HepG2 (cell line): ENCODE measurements around the gene PSMC3IP. TPM values are rescaled to one million over a fixed set of nuclear protein-coding genes. Genes with fewer than 3 reads are reported as not detected.

ENCODE experiments used
- AGO2 ChIP-seq: fragments of 200-400 bp; formaldehyde crosslinking; optimal IDR thresholded peaks from 2 replicates; pipeline ENCODE3; 2017; ENCODE audit warnings: mild to moderate bottlenecking, low read depth, low read length, moderate library complexity
- KLF9 ChIP-seq: IDR thresholded peaks from 2 replicates; pipeline ENCODE4 v1.6.1; 2016; ENCODE audit warnings: low read depth
- MYC ChIP-seq: sonication (generic); formaldehyde crosslinking; IDR thresholded peaks from 2 replicates; pipeline ENCODE4 v1.9.0; 2021; ENCODE audit warnings: missing genetic modification reagents, borderline replicate concordance
- NCOA2 ChIP-seq: sonication (generic); formaldehyde crosslinking; IDR thresholded peaks from 2 replicates; pipeline ENCODE4 v1.8.0; 2022; ENCODE audit warnings: inconsistent platforms
- RNF2 ChIP-seq: fragments of 450-650 bp; conservative IDR thresholded peaks from 2 replicates; pipeline ENCODE4 v1.6.1; 2016; ENCODE audit warnings: low read depth
- ZNF180 ChIP-seq: sonication (generic); formaldehyde crosslinking; IDR thresholded peaks from 2 replicates; pipeline ENCODE4 v1.4.0; 2020; ENCODE audit warnings: low read depth, missing genetic modification reagents, borderline replicate concordance
- ZNF446 ChIP-seq: sonication (generic); formaldehyde crosslinking; IDR thresholded peaks from 2 replicates; pipeline ENCODE4 v1.5.0; 2020; ENCODE audit warnings: mild to moderate bottlenecking, missing genetic modification reagents
- ZNF839 ChIP-seq: sonication (generic); formaldehyde crosslinking; IDR thresholded peaks from 2 replicates; pipeline ENCODE4 v1.4.0; 2020; ENCODE audit warnings: missing genetic modification reagents, mild to moderate bottlenecking, borderline replicate concordance
- polyA plus RNA-seq, 8 experiments: library from polyadenylated mRNA; depleted of rRNA in 3 of 8; stranded (reverse) in 7 of 8; unstranded in 1 of 8; fragments of >200 nt; fragmentation: Illumina TruSeq in 4 of 8; extraction: Trizol in 4 of 8; gene quantifications; 2 replicates each; pipeline versions ENCODE4 v1.2.1 to v1.2.3, GENCODE V29; 2011 to 2016; ENCODE audit warnings: low read depth in 4 of 8, missing spikeins in 1 of 8, mixed read lengths in 1 of 8; ENCODE audit not compliant: insufficient read depth in 1 of 8
- total RNA-seq, 5 experiments: library from RNA; depleted of rRNA; stranded (reverse); fragments of >200 nt; fragmentation: Illumina TruSeq; extraction: Trizol; gene quantifications; 2 replicates each; pipeline ENCODE4 v1.2.3, GENCODE V29; 2016; ENCODE audit warnings: low read depth in 1 of 5
- TF ChIP-seq, protein P1 (sequence below), 2 experiments: sonication (generic) in 1 of 2; formaldehyde crosslinking in 1 of 2; IDR thresholded peaks; 2 replicates each; pipeline versions ENCODE4 v1.4.0 to v1.6.1; 2016 to 2020; ENCODE audit warnings: borderline replicate concordance in 1 of 2, low read depth in 1 of 2, mild to moderate bottlenecking in 1 of 2, missing genetic modification reagents in 1 of 2
- TF ChIP-seq, protein P2 (sequence below): IDR thresholded peaks from 2 replicates; pipeline ENCODE4 v1.6.1; 2012; ENCODE audit warnings: inconsistent platforms
- TF ChIP-seq, protein P3 (sequence below): sonication (generic); formaldehyde crosslinking; IDR thresholded peaks from 2 replicates; pipeline ENCODE4 v1.4.0; 2020; ENCODE audit warnings: missing genetic modification reagents
- TF ChIP-seq, protein P4 (sequence below): sonication (generic); formaldehyde crosslinking; IDR thresholded peaks from 2 replicates; pipeline ENCODE4 v1.4.0; 2020; ENCODE audit warnings: missing genetic modification reagents
- TF ChIP-seq, protein P5 (sequence below): sonication (generic); formaldehyde crosslinking; IDR thresholded peaks from 2 replicates; pipeline ENCODE4 v1.5.0; 2020; ENCODE audit warnings: mild to moderate bottlenecking, missing genetic modification reagents
- TF ChIP-seq, protein P6 (sequence below): sonication (generic); formaldehyde crosslinking; IDR thresholded peaks from 2 replicates; pipeline ENCODE4 v1.4.0; 2020; ENCODE audit warnings: missing genetic modification reagents

PSMC3IP gene
- total and polyA plus RNA-seq, 2 of the 13 experiments (the other 11 are each of a cell fraction or from before 2014, with no cell fraction given), result 6.5 to 22.4 TPM

DNA sequence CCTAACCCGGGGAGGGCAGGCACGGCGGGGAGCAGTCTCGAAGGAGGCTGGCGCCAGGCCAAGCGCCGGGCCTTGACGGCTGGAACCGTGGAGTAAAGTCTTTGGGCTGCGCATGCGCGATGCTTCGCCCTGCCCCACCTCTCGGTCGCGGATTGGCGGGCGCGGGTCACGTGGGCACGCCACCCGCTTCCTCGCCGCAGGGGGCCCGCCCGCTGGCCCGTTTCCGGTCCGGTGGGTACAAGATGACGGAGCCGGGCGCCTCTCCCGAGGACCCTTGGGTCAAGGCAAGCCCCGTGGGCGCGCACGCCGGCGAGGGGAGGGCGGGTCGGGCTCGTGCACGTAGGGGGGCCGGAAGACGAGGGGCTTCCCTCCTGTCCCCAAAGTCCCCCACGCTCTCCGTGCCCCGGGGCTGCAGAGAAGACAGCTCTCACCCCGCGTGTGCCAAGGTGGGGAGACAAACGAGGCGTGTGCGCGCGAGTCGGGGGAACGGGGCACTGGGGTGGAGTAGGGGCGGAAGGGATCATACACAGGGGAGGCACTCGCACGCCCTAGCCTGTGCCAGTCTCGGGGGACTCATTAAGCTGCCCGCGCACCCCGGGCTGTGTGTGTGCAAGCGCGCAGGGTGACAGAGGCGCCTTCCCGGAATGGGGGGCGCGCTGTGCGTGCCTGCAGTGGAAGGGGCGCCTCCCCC lies 10.5 kb downstream of the PSMC3IP start, which contains the start of gene MLX (continued):
- TF ChIP-seq, protein P1, sequence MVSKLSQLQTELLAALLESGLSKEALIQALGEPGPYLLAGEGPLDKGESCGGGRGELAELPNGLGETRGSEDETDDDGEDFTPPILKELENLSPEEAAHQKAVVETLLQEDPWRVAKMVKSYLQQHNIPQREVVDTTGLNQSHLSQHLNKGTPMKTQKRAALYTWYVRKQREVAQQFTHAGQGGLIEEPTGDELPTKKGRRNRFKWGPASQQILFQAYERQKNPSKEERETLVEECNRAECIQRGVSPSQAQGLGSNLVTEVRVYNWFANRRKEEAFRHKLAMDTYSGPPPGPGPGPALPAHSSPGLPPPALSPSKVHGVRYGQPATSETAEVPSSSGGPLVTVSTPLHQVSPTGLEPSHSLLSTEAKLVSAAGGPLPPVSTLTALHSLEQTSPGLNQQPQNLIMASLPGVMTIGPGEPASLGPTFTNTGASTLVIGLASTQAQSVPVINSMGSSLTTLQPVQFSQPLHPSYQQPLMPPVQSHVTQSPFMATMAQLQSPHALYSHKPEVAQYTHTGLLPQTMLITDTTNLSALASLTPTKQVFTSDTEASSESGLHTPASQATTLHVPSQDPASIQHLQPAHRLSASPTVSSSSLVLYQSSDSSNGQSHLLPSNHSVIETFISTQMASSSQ (IDR thresholded peaks at IDR 0.05; ENCODE audit: low read depth), result no peak
- TF ChIP-seq, protein P1 (CRISPR knock-in tag; IDR thresholded peaks at IDR 0.05; ENCODE audit: borderline replicate concordance), result peak; percentile 88
- TF ChIP-seq, protein P2, sequence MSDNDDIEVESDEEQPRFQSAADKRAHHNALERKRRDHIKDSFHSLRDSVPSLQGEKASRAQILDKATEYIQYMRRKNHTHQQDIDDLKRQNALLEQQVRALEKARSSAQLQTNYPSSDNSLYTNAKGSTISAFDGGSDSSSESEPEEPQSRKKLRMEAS, result peak; percentile 90
- TF ChIP-seq KLF9 (CRISPR knock-in tag) (peak; percentile 78), AGO2 (peak; percentile 99), ZNF446 (no peak), ZNF180 (no peak), MYC (CRISPR knock-in tag) (peak; percentile 90), RNF2 (no peak; the same call in 1 of the 2 replicates), NCOA2 (CRISPR knock-in tag) (0 out of 2 replicates have a peak, but pooled peaks have one; percentile 11), ZNF839 (no peak; the same call in 1 of the 2 replicates)
- TF ChIP-seq, protein P3, sequence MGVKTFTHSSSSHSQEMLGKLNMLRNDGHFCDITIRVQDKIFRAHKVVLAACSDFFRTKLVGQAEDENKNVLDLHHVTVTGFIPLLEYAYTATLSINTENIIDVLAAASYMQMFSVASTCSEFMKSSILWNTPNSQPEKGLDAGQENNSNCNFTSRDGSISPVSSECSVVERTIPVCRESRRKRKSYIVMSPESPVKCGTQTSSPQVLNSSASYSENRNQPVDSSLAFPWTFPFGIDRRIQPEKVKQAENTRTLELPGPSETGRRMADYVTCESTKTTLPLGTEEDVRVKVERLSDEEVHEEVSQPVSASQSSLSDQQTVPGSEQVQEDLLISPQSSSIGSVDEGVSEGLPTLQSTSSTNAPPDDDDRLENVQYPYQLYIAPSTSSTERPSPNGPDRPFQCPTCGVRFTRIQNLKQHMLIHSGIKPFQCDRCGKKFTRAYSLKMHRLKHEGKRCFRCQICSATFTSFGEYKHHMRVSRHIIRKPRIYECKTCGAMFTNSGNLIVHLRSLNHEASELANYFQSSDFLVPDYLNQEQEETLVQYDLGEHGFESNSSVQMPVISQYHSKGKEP (CRISPR knock-in tag), result 0 out of 2 replicates have a peak, but pooled peaks have one; percentile 19
- TF ChIP-seq, protein P4, sequence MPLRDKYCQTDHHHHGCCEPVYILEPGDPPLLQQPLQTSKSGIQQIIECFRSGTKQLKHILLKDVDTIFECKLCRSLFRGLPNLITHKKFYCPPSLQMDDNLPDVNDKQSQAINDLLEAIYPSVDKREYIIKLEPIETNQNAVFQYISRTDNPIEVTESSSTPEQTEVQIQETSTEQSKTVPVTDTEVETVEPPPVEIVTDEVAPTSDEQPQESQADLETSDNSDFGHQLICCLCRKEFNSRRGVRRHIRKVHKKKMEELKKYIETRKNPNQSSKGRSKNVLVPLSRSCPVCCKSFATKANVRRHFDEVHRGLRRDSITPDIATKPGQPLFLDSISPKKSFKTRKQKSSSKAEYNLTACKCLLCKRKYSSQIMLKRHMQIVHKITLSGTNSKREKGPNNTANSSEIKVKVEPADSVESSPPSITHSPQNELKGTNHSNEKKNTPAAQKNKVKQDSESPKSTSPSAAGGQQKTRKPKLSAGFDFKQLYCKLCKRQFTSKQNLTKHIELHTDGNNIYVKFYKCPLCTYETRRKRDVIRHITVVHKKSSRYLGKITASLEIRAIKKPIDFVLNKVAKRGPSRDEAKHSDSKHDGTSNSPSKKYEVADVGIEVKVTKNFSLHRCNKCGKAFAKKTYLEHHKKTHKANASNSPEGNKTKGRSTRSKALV (CRISPR knock-in tag), result peak; percentile 40
- TF ChIP-seq, protein P5, sequence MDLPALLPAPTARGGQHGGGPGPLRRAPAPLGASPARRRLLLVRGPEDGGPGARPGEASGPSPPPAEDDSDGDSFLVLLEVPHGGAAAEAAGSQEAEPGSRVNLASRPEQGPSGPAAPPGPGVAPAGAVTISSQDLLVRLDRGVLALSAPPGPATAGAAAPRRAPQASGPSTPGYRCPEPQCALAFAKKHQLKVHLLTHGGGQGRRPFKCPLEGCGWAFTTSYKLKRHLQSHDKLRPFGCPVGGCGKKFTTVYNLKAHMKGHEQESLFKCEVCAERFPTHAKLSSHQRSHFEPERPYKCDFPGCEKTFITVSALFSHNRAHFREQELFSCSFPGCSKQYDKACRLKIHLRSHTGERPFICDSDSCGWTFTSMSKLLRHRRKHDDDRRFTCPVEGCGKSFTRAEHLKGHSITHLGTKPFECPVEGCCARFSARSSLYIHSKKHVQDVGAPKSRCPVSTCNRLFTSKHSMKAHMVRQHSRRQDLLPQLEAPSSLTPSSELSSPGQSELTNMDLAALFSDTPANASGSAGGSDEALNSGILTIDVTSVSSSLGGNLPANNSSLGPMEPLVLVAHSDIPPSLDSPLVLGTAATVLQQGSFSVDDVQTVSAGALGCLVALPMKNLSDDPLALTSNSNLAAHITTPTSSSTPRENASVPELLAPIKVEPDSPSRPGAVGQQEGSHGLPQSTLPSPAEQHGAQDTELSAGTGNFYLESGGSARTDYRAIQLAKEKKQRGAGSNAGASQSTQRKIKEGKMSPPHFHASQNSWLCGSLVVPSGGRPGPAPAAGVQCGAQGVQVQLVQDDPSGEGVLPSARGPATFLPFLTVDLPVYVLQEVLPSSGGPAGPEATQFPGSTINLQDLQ (CRISPR knock-in tag), result no peak
- TF ChIP-seq, protein P6, sequence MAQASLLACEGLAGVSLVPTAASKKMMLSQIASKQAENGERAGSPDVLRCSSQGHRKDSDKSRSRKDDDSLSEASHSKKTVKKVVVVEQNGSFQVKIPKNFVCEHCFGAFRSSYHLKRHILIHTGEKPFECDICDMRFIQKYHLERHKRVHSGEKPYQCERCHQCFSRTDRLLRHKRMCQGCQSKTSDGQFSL, result no peak; the same call in 1 of the 2 replicates
